Measurements from ENCODE around the gene IFNLR1.

The IFNLR1 gene

GRCh38 chr1:24175033-24175755, 11.9 kb downstream of the IFNLR1 start:
- DNase-seq (ENCODE audit: low read depth) = no peak

GRCh38 chr1:24173638-24174575, 13.2 kb downstream of the IFNLR1 start:
- no peak for DNase-seq (ENCODE audit: low read depth)

- no peak for DNase-seq (ENCODE audit: low read depth)
Measured at GRCh38 chr1:24172598-24172997, 14.5 kb downstream of the IFNLR1 start.

- no peak for DNase-seq (ENCODE audit: low read depth)
Measured at GRCh38 chr1:24169286-24169685, 17.8 kb downstream of the IFNLR1 start.

- DNase-seq (ENCODE audit: low read depth) = no peak
Measured at GRCh38 chr1:24168245-24168644, 18.8 kb downstream of the IFNLR1 start.

GRCh38 chr1:24167008-24167407, 20.1 kb downstream of the IFNLR1 start:
- no peak for DNase-seq (ENCODE audit: low read depth)

GRCh38 chr1:24165500-24165899, 21.6 kb downstream of the IFNLR1 start:
- no peak for DNase-seq (ENCODE audit: low read depth)

GRCh38 chr1:24164004-24164403, 23.1 kb downstream of the IFNLR1 start:
- DNase-seq (ENCODE audit: low read depth) = no peak

- no peak for DNase-seq (ENCODE audit: low read depth)
Measured at GRCh38 chr1:24162201-24162600, 24.9 kb downstream of the IFNLR1 start.

GRCh38 chr1:24161270-24161669, 25.8 kb downstream of the IFNLR1 start:
- DNase-seq (ENCODE audit: low read depth) = no peak

GRCh38 chr1:24159366-24159765, 27.7 kb downstream of the IFNLR1 start:
- DNase-seq (ENCODE audit: low read depth) = no peak

- no peak for DNase-seq (ENCODE audit: low read depth)
Measured at GRCh38 chr1:24157918-24158481, 29.1 kb downstream of the IFNLR1 start.

GRCh38 chr1:24156542-24157260, 30.4 kb downstream of the IFNLR1 start:
- no peak for DNase-seq (ENCODE audit: low read depth)

GRCh38 chr1:24155011-24155782, 31.9 kb downstream of the IFNLR1 start:
- no peak for DNase-seq (ENCODE audit: low read depth)

GRCh38 chr1:24154215-24154614, 32.9 kb downstream of the IFNLR1 start:
- no peak for DNase-seq (ENCODE audit: low read depth)

GRCh38 chr1:24152631-24153494, 34.2 kb downstream of the IFNLR1 start:
- DNase-seq (ENCODE audit: low read depth) = no peak

GRCh38 chr1:24151175-24151533, 35.9 kb downstream of the IFNLR1 start:
- DNase-seq (ENCODE audit: low read depth) = no peak

- DNase-seq (ENCODE audit: low read depth) = peak; percentile 27
Measured at GRCh38 chr1:24150234-24151174, 36.6 kb downstream of the IFNLR1 start.

GRCh38 chr1:24149866-24150233, 37.2 kb downstream of the IFNLR1 start:
- DNase-seq (ENCODE audit: low read depth) = peak; percentile 19

Measured in non-pigmented ciliary epithelial cell (primary cell).